Colon (tissue), 2 donors: Measurements from ENCODE around the gene RFESD.

Experiments
- FAIRE-seq: peaks from 2 replicates; lab custom pipeline; 2012; peaks lifted over from hg19 to GRCh38; lab: Jason Lieb, UNC
- donor health status: control.
- donor health status: control.

The RFESD gene

DNA sequence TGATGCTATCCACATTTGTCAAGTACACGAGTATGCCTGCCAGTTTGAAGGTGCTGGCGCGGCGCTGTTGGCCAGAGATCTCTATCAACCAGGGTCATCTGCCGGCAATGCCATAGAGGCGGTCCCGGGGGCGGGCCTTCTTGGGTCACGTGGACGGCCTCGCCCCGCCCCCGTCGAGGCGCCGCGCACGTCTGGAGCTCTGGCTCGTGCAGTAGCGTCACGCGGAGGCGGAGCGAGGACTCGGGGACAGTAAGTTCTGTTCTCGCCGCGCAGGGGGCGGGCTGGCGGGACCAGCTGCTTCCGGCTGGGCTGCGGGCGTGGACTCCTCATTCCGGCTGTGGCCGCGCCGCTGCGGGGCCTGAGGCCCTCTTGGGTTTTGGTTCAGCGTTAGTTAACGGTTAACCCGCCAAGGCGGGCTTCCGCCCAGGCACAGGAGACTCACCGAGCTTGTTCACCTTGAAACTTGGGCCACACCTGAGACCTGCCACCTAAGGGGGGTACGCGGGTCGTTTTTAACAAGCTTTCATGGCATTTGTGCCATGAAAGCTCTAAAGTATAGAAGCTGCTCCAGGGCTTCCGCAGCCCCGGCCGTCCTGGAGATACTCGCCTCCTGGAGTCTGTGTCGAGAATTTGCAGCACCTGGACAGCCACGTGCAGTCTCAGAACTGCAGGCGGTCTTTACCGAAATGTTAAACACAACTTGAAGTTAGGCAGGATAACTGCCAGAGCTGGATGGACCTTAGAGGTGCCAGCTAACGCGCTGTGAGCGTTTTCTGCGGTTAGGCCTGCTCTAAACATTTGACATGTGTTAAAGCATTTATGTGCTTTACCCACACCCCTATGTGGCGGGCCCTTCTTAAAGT lies at the start of gene RFESD:
TSS of gene RFESD (plus strand) at position 209 of the 863 bp plus-strand sequence. CDS start 5,495 bp downstream, outside the sequence.
- peak; percentile 14 for FAIRE-seq

DNA sequence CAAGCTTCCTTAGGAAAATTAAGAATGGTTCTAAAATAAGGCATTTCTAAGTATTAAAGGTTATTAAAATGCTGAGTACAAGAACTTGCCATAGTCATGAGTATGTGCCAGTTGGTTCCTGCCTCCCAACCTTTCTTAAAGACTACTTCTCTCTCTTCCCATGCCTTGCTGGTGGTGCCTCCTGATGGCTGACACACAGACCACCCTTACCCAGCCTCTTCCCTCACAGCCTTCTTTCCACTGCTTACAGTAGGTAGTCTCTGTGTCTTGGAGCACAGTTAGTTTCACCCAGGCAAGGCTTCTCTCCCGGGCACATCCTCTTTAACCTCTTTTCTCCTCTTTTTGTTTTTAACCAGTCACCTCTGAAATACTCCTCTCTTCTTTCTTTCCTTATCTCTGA lies 47.3 kb upstream of the RFESD start:
- no peak for FAIRE-seq

- FAIRE-seq = no peak
Observed at GRCh38 chr5:95600557-95600956, 46.0 kb upstream of the RFESD start.

- FAIRE-seq = no peak
Observed at GRCh38 chr5:95605786-95606185, 40.8 kb upstream of the RFESD start.

- FAIRE-seq = no peak
Observed at GRCh38 chr5:95606419-95606818, 40.2 kb upstream of the RFESD start.

DNA sequence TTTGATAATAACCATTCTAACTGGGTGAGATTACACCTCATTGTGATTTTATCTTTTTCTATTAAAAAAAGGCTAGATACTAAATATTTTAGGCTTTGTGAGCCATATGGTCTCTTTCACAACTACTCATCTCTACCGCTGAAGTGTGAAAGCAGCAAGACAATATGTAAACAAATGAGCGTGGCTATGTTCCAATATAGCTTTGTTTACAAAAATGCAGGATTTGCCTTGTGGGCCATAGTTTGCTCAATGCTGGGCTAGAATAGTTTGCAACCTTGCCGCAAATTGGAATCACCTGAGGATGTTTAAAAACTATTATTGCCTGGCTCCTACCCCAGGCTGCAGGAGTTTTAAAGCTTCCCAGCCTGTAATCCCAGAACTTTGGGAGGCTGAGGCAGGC lies 36.9 kb upstream of the RFESD start:
- no peak for FAIRE-seq

DNA sequence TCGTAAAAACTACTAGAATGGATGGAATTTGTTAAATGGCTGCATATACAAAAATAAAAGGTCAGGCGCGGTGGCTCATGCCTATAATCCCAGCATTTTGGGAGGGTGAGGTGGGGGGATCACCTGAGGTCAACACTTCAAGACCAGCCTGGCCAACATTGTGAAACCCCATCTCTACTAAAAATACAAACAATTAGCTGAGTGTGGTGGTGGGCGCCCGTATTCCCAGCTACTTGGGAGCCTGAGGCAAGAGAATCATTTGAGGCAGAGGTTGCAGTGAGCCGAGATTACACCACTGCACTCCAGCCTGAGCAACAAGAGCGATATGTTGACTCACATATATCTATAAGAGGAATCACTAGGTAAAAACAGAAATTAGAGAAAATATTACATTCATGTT lies 36.0 kb upstream of the RFESD start:
- FAIRE-seq = no peak

- no peak for FAIRE-seq
Observed at GRCh38 chr5:95611396-95611795, 35.2 kb upstream of the RFESD start.

- FAIRE-seq = no peak
Observed at GRCh38 chr5:95613514-95613913, 33.1 kb upstream of the RFESD start.

GRCh38 chr5:95615164-95615467 lies 31.5 kb upstream of the RFESD start:
- FAIRE-seq = no peak

DNA sequence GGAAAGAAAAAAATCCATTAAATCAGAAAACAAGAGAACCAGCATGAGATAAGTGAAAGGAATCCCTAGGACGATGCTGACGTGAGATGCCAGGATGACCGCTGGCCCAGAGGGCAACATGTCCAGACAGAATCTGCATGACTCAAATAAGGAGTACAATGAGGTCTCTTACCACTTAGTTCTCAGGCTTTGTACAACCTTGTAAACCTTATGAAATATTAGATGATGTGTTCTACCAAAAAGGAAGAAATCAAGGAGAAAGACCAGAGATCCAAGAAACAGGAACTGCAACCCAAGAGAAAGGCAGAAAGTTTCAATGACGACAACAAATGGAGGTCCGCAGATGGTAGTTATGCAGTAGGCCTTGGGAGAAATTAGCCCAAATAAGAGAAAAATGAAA lies 29.5 kb upstream of the RFESD start:
- FAIRE-seq = no peak

DNA sequence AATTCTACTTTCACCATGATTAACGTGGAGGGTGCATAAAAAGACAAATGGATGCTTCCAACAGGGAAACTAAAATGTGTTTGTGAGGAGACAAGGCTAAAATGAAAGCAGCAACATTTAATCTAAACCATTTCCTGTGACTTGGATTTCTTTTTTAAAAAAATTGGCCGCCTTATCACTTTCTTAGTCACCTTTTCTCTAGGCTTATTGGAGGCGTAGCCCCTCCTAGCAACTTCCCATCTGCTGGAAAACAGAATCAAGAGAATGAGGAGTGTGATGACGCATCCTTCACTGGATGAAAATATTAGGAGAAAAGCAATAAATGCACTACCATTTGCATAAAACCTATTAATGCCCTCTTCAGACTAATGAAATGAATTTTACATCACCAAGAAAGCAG lies 27.5 kb upstream of the RFESD start:
- FAIRE-seq = no peak

DNA sequence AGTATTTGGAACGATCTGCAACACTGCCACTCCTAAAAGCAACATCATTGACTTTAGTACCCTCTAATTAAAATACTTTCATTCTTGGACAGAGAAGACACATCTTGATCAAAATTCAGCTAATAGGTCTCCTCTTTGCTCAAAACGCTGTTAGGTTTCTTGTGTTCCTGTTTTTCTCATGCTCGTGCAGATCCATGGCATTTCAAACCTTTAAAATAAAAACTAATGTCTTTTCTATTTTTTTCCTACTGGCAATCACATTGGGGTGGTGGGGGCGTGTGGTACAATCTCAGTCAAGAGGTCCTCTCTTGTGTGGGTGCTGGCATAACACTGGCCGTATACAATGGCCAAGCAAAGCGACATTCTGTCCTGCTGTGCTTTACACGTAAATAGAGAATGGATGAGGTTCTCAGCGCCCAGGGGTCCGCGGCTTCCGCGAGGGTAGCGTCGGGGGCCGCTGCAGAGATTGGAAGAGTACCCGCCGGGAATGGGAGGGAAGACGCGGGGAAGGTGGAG lies 27.0 kb upstream of the RFESD start:
- no peak for FAIRE-seq

- no peak for FAIRE-seq
Observed at GRCh38 chr5:95620030-95620869, 26.3 kb upstream of the RFESD start, which contains the start of gene GPR150. Gene GPR150 (plus strand): TSS chr5:95620087. CDS start chr5:95620276, 189 bp downstream.

GRCh38 chr5:95620870-95621838 lies 25.4 kb upstream of the RFESD start:
- FAIRE-seq = no peak

- no peak for FAIRE-seq
Observed at GRCh38 chr5:95621839-95622629, 24.5 kb upstream of the RFESD start.

GRCh38 chr5:95623706-95624105 lies 22.9 kb upstream of the RFESD start:
- no peak for FAIRE-seq

DNA sequence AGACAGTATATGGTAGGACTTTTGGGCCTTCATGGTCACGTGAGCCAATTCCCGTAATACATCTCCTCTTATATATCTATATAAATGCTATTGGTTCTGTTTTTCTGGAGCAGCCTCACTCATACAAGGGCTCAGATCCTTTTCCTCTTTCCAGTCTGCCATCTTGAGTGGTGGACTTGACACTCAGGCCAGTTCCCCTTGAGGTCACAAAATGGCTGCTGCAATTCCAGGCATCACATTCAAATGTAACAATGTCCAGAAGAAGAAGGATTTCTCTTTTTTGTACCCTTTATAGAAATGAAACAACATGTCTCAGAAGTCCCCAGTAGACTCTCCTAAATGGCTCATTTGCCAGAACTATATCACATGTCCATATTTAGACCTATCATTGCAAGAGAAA lies 22.2 kb upstream of the RFESD start:
- no peak for FAIRE-seq

DNA sequence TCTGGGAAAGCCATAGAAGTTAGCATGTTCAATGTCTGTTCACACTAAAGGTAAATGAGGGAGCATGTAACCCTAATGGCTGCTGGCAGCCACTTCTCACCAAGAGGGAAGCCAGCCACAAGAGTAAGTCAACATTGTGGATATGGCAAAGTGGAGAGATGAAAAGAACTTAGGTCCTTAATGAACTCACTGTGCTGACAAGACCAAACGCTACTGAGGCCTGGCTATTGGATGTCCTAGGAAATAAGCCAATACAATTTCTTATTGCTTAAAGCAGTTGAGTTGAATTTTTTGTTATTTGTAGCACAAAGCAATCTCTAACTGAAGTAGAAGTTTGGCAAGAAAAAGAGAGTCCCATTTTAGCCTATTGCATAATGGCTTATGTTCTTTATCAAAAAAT lies 19.9 kb upstream of the RFESD start:
- no peak for FAIRE-seq

- FAIRE-seq = no peak
Observed at GRCh38 chr5:95627971-95628810, 18.4 kb upstream of the RFESD start.
